ENCODE data around the gene MBD1.
"Not testable (repeated sequence)": the region's sequence is repeated elsewhere in the genome, so short reads cannot be mapped to it uniquely, and the experiment has no call there.

Gene MBD1

GRCh38 chr18:50281295-50281971 is at the start of gene MBD1:
Gene MBD1, minus strand, starts transcription at chr18:50281523. Its CDS starts 1,531 bp downstream, at chr18:50279992.
- DNase-seq (ENCODE audit: low read depth): peak; percentile 91

GRCh38 chr18:50330176-50330575 is 48.9 kb upstream of the MBD1 start:
- DNase-seq (ENCODE audit: low read depth): no peak

GRCh38 chr18:50327983-50328382 is 46.7 kb upstream of the MBD1 start:
- DNase-seq (ENCODE audit: low read depth): no peak

GRCh38 chr18:50320719-50321118 is 39.4 kb upstream of the MBD1 start:
- DNase-seq (ENCODE audit: low read depth): no peak

GRCh38 chr18:50315100-50315871 is 34.0 kb upstream of the MBD1 start:
- no peak for DNase-seq (ENCODE audit: low read depth)

GRCh38 chr18:50313873-50314460 is 32.6 kb upstream of the MBD1 start:
- DNase-seq (ENCODE audit: low read depth): no peak

- no peak for DNase-seq (ENCODE audit: low read depth)
These were observed 31.8 kb upstream of the MBD1 start for GRCh38 chr18:50313031-50313607.

- no peak for DNase-seq (ENCODE audit: low read depth)
These were observed 31.1 kb upstream of the MBD1 start for GRCh38 chr18:50312296-50313030.

- no peak for DNase-seq (ENCODE audit: low read depth)
These were observed 30.3 kb upstream of the MBD1 start for GRCh38 chr18:50311650-50312049.

- DNase-seq (ENCODE audit: low read depth): no peak
These were observed 28.8 kb upstream of the MBD1 start for GRCh38 chr18:50310080-50310479.

GRCh38 chr18:50308851-50309250 is 27.5 kb upstream of the MBD1 start:
- DNase-seq (ENCODE audit: low read depth): not testable (repeated sequence)

GRCh38 chr18:50307738-50308470 is 26.6 kb upstream of the MBD1 start:
- DNase-seq (ENCODE audit: low read depth): peak; percentile 57

GRCh38 chr18:50307400-50307737 is 26.0 kb upstream of the MBD1 start:
- DNase-seq (ENCODE audit: low read depth): no peak

GRCh38 chr18:50306944-50307343 is 25.6 kb upstream of the MBD1 start:
- DNase-seq (ENCODE audit: low read depth): no peak

- no peak for DNase-seq (ENCODE audit: low read depth)
These were observed 19.8 kb upstream of the MBD1 start for GRCh38 chr18:50301074-50301473.

- no peak for DNase-seq (ENCODE audit: low read depth)
These were observed 18.5 kb upstream of the MBD1 start for GRCh38 chr18:50299626-50300388.

- no peak for DNase-seq (ENCODE audit: low read depth)
These were observed 17.3 kb upstream of the MBD1 start for GRCh38 chr18:50298443-50299284.

- DNase-seq (ENCODE audit: low read depth): peak; percentile 43
These were observed 16.5 kb upstream of the MBD1 start for GRCh38 chr18:50297621-50298442.

- no peak for DNase-seq (ENCODE audit: low read depth)
These were observed 11.7 kb upstream of the MBD1 start for GRCh38 chr18:50293039-50293438.
